ENCODE results near the gene WDR27. TPM values are rescaled to one million over a fixed set of nuclear protein-coding genes. Genes with fewer than 3 reads are reported as not detected.
"Not testable (repeated sequence)": the region's sequence is repeated elsewhere in the genome, so short reads cannot be mapped to it uniquely, and the experiment has no call there.

WDR27 gene
- polyA plus RNA-seq, 1 donor from 2014 or later: 35.8 TPM

DNA sequence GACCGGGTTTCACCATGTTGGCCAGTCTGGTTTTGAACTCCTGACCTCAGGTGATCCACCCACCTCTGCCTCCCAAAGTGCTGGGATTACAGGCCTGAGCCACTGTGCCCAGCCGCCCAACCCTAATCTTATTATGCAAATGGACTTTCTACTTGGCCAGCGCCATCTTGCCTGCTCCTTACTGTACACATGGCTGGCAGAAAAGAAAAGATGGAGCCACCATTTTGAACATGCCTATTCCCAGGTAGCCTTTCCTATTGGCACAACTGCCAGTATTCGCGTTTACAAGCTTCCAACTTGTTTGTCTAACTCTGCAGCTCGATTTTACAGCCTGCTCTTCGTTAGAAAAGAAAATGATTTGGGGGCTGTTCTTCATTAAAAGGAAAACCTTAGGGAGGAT lies 84.3 kb downstream of the WDR27 start:
- Histone ChIP-seq H3K4me2 (ENCODE audit: low read length) (no peak overlapping the region), H3F3A (ENCODE audit: insufficient read depth, low read length, poor library complexity, severe bottlenecking) (no peaks in the 10 kb centered on the region), H3K9ac (ENCODE audit: low read length) (no peak overlapping the region), H4K20me1 (ENCODE audit: insufficient read depth) (no peaks in the 10 kb centered on the region), H3K27me3 (ENCODE audit: insufficient read depth, low read depth, low read length) (no peaks in the 10 kb centered on the region), H3K27ac (ENCODE audit: low read length) (no peak overlapping the region), H3K9me3 (ENCODE audit: low read length) (no peaks in the 10 kb centered on the region), H3K36me3 (ENCODE audit: insufficient read depth, low read length) (no peaks in the 10 kb centered on the region), H2AFZ (ENCODE audit: low read depth, low read length) (no peak overlapping the region), H3K9me2 (ENCODE audit: insufficient read depth, low read length) (no peaks in the 10 kb centered on the region), H3K4me3 (ENCODE audit: low read length) (no peak overlapping the region), H3K79me2 (replicated peaks; ENCODE audit: insufficient read depth, low read length) (no peaks in the 10 kb centered on the region)
- no peak for TF ChIP-seq TAF1 (IDR thresholded peaks at IDR 0.05; ENCODE audit: low read depth)
- no peak for TF ChIP-seq MXI1 (conservative IDR thresholded peaks at IDR 0.05; ENCODE audit: poor library complexity, severe bottlenecking)
- TF ChIP-seq, protein P1, sequence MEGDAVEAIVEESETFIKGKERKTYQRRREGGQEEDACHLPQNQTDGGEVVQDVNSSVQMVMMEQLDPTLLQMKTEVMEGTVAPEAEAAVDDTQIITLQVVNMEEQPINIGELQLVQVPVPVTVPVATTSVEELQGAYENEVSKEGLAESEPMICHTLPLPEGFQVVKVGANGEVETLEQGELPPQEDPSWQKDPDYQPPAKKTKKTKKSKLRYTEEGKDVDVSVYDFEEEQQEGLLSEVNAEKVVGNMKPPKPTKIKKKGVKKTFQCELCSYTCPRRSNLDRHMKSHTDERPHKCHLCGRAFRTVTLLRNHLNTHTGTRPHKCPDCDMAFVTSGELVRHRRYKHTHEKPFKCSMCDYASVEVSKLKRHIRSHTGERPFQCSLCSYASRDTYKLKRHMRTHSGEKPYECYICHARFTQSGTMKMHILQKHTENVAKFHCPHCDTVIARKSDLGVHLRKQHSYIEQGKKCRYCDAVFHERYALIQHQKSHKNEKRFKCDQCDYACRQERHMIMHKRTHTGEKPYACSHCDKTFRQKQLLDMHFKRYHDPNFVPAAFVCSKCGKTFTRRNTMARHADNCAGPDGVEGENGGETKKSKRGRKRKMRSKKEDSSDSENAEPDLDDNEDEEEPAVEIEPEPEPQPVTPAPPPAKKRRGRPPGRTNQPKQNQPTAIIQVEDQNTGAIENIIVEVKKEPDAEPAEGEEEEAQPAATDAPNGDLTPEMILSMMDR (IDR thresholded peaks at IDR 0.05; ENCODE audit: poor library complexity, severe bottlenecking): no peak
- TF ChIP-seq POLR2AphosphoS5 (IDR thresholded peaks at IDR 0.05): no peak
- no peak for TF ChIP-seq SMC3 (conservative IDR thresholded peaks at IDR 0.05; ENCODE audit: poor library complexity)
- TF ChIP-seq EP300 (conservative IDR thresholded peaks at IDR 0.05; ENCODE audit: poor library complexity, severe bottlenecking): no peak
- TF ChIP-seq, protein P2, sequence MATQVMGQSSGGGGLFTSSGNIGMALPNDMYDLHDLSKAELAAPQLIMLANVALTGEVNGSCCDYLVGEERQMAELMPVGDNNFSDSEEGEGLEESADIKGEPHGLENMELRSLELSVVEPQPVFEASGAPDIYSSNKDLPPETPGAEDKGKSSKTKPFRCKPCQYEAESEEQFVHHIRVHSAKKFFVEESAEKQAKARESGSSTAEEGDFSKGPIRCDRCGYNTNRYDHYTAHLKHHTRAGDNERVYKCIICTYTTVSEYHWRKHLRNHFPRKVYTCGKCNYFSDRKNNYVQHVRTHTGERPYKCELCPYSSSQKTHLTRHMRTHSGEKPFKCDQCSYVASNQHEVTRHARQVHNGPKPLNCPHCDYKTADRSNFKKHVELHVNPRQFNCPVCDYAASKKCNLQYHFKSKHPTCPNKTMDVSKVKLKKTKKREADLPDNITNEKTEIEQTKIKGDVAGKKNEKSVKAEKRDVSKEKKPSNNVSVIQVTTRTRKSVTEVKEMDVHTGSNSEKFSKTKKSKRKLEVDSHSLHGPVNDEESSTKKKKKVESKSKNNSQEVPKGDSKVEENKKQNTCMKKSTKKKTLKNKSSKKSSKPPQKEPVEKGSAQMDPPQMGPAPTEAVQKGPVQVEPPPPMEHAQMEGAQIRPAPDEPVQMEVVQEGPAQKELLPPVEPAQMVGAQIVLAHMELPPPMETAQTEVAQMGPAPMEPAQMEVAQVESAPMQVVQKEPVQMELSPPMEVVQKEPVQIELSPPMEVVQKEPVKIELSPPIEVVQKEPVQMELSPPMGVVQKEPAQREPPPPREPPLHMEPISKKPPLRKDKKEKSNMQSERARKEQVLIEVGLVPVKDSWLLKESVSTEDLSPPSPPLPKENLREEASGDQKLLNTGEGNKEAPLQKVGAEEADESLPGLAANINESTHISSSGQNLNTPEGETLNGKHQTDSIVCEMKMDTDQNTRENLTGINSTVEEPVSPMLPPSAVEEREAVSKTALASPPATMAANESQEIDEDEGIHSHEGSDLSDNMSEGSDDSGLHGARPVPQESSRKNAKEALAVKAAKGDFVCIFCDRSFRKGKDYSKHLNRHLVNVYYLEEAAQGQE (IDR thresholded peaks at IDR 0.05; ENCODE audit: borderline replicate concordance): no peak
- no peak for TF ChIP-seq RAD21 (conservative IDR thresholded peaks at IDR 0.05)
- no peak for TF ChIP-seq EZH2 (IDR thresholded peaks at IDR 0.05; ENCODE audit: borderline replicate concordance, insufficient read depth, low read length, poor library complexity, severe bottlenecking)

DNA sequence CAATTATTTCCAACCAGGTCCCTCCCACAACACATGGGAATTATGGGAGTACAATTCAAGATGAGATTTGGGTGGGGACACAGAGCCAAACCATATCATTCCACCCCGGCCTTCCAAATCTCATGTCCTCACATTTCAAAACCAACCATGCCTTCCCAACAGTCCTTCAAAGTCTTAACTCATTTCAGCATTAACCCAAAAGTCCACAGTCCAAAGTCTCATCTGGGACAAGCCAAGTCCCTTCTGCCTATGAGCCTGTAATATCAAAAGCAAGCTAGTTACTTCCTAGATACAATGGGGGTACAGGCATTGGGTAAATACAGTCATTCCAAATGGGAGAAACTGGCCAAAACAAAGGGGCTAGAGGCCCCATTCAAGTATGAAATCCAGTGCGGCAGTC lies 93.2 kb downstream of the WDR27 start:
- not testable (repeated sequence) for H3K4me3 ChIP-seq (ENCODE audit: low read length); H2AFZ ChIP-seq (ENCODE audit: low read depth, low read length); H3K9me3 ChIP-seq (ENCODE audit: low read length); H3K79me2 ChIP-seq (replicated peaks; ENCODE audit: insufficient read depth, low read length); H3F3A ChIP-seq (ENCODE audit: insufficient read depth, low read length, poor library complexity, severe bottlenecking); H3K9ac ChIP-seq (ENCODE audit: low read length); H3K9me2 ChIP-seq (ENCODE audit: insufficient read depth, low read length); H3K27me3 ChIP-seq (ENCODE audit: insufficient read depth, low read depth, low read length); H3K4me2 ChIP-seq (ENCODE audit: low read length); H3K36me3 ChIP-seq (ENCODE audit: insufficient read depth, low read length); H4K20me1 ChIP-seq (ENCODE audit: insufficient read depth); H3K27ac ChIP-seq (ENCODE audit: low read length)

DNA sequence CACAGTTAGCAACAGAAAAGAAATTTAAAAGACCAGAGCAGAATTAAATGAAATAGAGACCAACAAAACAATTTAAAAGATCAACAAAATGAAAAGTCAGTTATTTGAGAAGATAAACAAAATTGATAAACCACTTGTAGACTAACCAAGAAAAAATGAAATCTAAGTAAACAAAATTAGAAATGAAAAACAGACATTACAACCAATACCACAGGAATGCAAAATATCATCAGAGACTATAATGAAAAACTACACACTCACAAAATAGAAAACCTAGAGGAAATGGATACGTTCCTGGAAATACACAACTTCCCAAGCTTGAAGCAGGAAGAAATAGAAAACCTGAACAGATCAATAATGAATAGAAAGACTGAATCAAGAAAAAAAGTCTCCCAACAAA lies 97.8 kb downstream of the WDR27 start:
- Histone ChIP-seq H4K20me1 (ENCODE audit: insufficient read depth) (no peaks in the 10 kb centered on the region), H3K4me2 (ENCODE audit: low read length) (no peak overlapping the region)

More for the DNA sequence above, 97.8 kb downstream of the WDR27 start:
- no peak overlapping the region for H3K9ac ChIP-seq (ENCODE audit: low read length)
- H3F3A ChIP-seq (ENCODE audit: insufficient read depth, low read length, poor library complexity, severe bottlenecking): no peaks in the 10 kb centered on the region
- no peak overlapping the region for H3K27ac ChIP-seq (ENCODE audit: low read length)
- H3K9me2 ChIP-seq (ENCODE audit: insufficient read depth, low read length): no peaks in the 10 kb centered on the region
- no peaks in the 10 kb centered on the region for H3K36me3 ChIP-seq (ENCODE audit: insufficient read depth, low read length)
- TF ChIP-seq MXI1 (conservative IDR thresholded peaks at IDR 0.05; ENCODE audit: poor library complexity, severe bottlenecking) (no peak), EP300 (conservative IDR thresholded peaks at IDR 0.05; ENCODE audit: poor library complexity, severe bottlenecking) (no peak), TAF1 (IDR thresholded peaks at IDR 0.05; ENCODE audit: low read depth) (no peak), RAD21 (conservative IDR thresholded peaks at IDR 0.05) (no peak), EZH2 (IDR thresholded peaks at IDR 0.05; ENCODE audit: borderline replicate concordance, insufficient read depth, low read length, poor library complexity, severe bottlenecking) (no peak), SMC3 (conservative IDR thresholded peaks at IDR 0.05; ENCODE audit: poor library complexity) (no peak), POLR2AphosphoS5 (IDR thresholded peaks at IDR 0.05) (no peak)
- TF ChIP-seq, protein P2 (IDR thresholded peaks at IDR 0.05; ENCODE audit: borderline replicate concordance): no peak
- TF ChIP-seq, protein P1 (IDR thresholded peaks at IDR 0.05; ENCODE audit: poor library complexity, severe bottlenecking): no peak
- no peaks in the 10 kb centered on the region for H3K27me3 ChIP-seq (ENCODE audit: insufficient read depth, low read depth, low read length)
- no peak overlapping the region for H2AFZ ChIP-seq (ENCODE audit: low read depth, low read length)
- no peak overlapping the region for H3K4me3 ChIP-seq (ENCODE audit: low read length)
- H3K79me2 ChIP-seq (replicated peaks; ENCODE audit: insufficient read depth, low read length): no peaks in the 10 kb centered on the region
- no peaks in the 10 kb centered on the region for H3K9me3 ChIP-seq (ENCODE audit: low read length)

Measured in neural cell (in vitro differentiated cells).